Measurements from ENCODE around the gene GLI2.

The GLI2 gene

DNA sequence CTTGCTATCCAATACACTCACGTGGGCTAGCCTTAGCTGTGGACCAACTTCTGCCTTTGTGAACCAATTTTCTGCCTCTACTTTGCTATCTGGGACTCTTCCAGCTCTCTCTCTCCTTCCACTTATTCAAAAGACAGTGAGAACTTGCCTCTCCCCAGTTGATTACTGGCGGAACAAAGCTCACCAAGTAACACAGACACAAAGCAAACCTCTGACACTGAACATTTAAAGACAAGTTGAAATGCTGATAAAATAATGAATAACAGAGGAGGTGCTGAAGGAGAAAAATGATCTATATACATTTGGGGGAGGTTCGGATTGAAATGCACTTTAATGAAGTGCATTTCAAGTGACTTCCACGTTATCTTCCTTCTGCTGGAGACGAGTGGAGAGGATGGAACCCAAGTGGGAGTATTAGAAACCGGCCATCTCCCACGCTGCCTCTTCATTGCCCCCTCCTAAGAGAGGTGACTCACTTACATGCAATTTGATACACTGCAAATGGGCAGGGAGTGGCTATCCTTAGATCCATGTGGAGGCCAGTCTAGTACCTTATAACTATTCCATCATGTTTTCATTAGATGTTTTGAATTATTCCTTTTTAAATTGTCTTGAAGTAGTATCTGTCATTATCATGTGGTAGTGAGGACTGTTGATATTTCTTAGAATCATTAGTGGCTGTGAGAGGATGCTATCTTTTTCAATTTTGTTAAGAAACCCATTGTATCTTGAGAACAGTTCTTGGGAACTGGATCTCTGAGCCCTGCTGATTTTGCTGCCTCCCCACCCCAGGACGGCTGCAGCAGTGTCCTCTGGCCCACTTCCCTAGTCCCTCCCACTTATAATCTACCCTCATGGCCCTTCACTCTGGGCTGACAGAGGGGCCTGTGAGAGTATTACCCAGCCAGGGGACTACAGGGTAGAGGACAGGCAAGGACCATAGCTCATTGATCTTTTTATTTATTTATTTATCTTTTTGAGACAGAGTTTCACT lies 6.0 kb upstream of the GLI2 start:
- Histone ChIP-seq H3K9me3 (ENCODE audit: insufficient read depth, low read depth, low read length) (peaks cover 2% of the 10 kb centered on the region; the same call in 1 of the 2 replicates), H3K27me3 (ENCODE audit: insufficient read depth, low read length) (peaks cover 12% of the 10 kb centered on the region; the same call in 1 of the 2 replicates), H3K4me1 (ENCODE audit: insufficient read depth, low read length) (peaks cover 4% of the 10 kb centered on the region; the same call in 1 of the 2 replicates), H3K36me3 (ENCODE audit: insufficient read depth, low read depth, low read length) (peaks cover 8% of the 10 kb centered on the region; the same call in 1 of the 2 replicates), H3K9ac (ENCODE audit: low read depth, low read length) (no peak overlapping the region), H3K27ac (ENCODE audit: low read length) (no peak overlapping the region), H3K4me3 (ENCODE audit: low read length) (no peak overlapping the region)

DNA sequence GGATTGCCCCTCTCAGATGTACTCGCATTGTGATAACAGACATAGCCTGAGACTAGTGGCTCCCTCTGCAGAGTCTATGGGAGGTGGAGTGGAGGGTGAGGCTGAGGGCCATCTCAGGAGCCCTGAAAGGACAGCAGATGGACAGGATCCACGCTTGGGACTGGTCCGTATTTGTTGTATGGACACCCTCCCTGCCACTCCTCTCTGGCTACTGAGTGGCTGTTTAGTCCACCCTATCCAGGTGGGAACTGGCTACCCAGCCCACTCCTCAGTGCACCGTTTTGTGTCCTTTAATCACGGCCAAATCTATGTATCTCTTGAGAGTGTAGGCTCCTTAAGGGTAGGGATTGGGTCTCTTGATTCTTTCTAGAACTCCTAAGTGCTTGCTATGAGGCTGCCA lies 4.5 kb upstream of the GLI2 start:
- Histone ChIP-seq H3K9me3 (ENCODE audit: insufficient read depth, low read depth, low read length) (no peaks in the 10 kb centered on the region), H3K36me3 (ENCODE audit: insufficient read depth, low read depth, low read length) (peaks cover 8% of the 10 kb centered on the region; the same call in 1 of the 2 replicates), H3K9ac (ENCODE audit: low read depth, low read length) (no peak overlapping the region), H3K27me3 (ENCODE audit: insufficient read depth, low read length) (peaks cover 18% of the 10 kb centered on the region; the same call in 1 of the 2 replicates), H3K4me1 (ENCODE audit: insufficient read depth, low read length) (peaks cover 8% of the 10 kb centered on the region; the same call in 1 of the 2 replicates), H3K4me3 (ENCODE audit: low read length) (no peak overlapping the region), H3K27ac (ENCODE audit: low read length) (no peak overlapping the region)

DNA sequence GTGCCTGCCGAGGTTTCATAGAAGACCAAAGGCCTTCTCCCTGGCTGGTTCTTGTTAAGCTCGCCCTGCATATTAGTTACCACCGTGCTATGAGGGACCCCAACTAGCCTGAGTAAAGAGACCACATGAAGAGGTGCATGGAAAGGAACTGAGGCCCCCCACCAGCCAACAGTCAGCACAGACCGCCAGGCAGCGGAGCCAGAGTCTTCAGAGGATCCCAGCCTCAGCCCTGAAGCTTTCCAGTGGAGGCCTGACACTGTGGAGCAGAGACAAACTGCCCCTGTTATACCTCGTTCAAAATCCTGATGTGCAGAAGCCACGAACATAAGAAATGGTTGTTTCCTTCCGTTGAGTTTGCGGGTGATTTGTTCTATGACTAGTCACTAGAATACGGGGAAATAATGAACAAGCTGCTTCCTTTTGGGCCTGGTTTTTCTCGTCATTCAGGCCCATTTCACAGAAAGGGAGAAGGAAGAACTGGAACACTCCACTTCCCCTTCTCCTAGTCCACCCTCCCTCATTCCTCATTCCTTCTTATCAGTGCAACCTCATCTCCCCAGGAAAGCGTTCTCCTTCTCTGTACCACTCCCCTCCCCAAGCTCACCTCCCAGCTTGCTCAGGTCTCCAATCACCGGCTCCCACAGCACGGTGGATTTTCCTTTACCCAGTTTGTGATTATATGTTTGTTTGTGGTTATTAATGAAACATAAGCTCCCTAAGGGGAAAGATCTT lies 3.0 kb upstream of the GLI2 start:
- Histone ChIP-seq H3K9me3 (ENCODE audit: insufficient read depth, low read depth, low read length) (no peaks in the 10 kb centered on the region), H3K9ac (ENCODE audit: low read depth, low read length) (no peak overlapping the region), H3K36me3 (ENCODE audit: insufficient read depth, low read depth, low read length) (peaks cover 8% of the 10 kb centered on the region; the same call in 1 of the 2 replicates), H3K27ac (ENCODE audit: low read length) (no peak overlapping the region), H3K4me1 (ENCODE audit: insufficient read depth, low read length) (peaks cover 8% of the 10 kb centered on the region; the same call in 1 of the 2 replicates), H3K4me3 (ENCODE audit: low read length) (no peak overlapping the region), H3K27me3 (ENCODE audit: insufficient read depth, low read length) (peaks cover 18% of the 10 kb centered on the region; the same call in 1 of the 2 replicates)

DNA sequence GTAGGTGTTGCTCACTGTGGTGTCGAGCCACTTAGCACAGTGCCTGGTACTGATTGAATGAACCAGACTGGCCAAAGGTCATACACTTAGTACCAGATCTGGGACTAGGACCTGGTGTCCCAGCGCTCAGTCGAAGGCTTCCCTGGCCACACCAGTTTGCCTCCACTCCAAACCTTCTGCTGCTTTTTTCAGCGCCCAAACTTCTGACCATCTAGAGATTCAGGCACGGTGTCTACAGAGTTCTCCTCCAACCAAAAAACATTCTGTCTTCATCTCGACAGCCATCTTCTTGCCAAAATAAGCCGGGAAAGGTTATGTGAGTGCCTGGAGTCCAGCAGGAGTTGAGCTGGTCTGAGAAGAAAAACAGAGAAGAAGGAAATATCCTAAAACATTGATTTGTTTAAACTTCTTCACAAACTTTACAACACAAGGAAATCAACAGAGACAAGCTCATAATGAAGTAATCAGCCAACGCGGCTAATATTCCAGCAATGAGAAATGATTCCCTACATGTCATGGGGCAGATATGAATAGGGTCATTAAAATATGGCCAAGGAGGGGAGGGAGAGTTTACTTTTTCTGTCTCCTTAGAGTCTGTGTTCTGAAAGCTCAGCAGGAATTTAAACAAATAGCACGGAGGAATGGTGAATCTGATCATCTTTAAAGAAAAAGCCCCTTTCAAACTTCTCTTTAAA lies 2.3 kb upstream of the GLI2 start:
- Histone ChIP-seq H3K27ac (ENCODE audit: low read length) (no peak overlapping the region), H3K4me1 (ENCODE audit: insufficient read depth, low read length) (peaks cover 11% of the 10 kb centered on the region; the same call in 1 of the 2 replicates), H3K9ac (ENCODE audit: low read depth, low read length) (no peak overlapping the region), H3K9me3 (ENCODE audit: insufficient read depth, low read depth, low read length) (no peaks in the 10 kb centered on the region), H3K4me3 (ENCODE audit: low read length) (no peak overlapping the region), H3K36me3 (ENCODE audit: insufficient read depth, low read depth, low read length) (peaks cover 8% of the 10 kb centered on the region; the same call in 1 of the 2 replicates), H3K27me3 (ENCODE audit: insufficient read depth, low read length) (peaks cover 18% of the 10 kb centered on the region; the same call in 1 of the 2 replicates)

DNA sequence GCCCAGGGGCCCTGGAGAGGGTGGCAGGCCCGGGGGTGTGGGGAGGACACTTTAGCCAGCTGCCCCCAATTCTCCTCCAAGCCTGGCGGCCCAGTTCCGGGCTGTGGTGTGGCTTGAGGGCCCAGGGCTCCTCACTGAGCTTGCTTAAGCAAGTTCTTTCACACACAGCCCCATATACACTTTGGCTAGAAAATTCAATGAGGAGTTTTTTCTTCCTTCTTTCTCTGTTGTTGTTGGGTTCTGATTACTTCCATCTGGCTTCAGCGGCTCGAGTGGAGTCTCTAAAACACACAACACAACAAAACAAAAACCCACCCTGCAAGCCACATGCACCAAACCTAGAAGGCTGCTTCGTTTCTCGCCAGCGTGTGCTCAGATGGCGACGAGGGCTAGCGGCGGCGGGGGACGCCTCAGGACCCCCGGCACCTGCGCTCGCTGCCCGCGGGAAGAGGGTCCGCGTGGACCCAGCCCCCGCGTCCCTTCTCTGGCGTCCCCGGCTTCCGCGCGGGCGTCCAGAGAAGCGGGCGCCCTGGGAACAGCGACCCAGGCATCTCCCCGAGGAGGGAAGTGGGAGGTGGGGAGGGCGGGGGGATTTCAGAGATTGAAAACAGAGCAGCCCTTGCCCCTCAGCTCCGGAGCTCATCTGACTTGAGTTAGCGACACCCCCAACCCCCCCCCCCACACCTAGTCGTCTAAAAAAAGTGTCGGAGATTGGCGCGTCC lies 577 bp upstream of the GLI2 start:
- H3K4me3 ChIP-seq (ENCODE audit: low read length), result peak overlapping the region; percentile 86
- peaks cover 8% of the 10 kb centered on the region; the same call in 1 of the 2 replicates for H3K36me3 ChIP-seq (ENCODE audit: insufficient read depth, low read depth, low read length)
- no peaks in the 10 kb centered on the region for H3K9me3 ChIP-seq (ENCODE audit: insufficient read depth, low read depth, low read length)
- H3K4me1 ChIP-seq (ENCODE audit: insufficient read depth, low read length), result peaks cover 25% of the 10 kb centered on the region; the same call in 1 of the 2 replicates
- no peak overlapping the region for H3K27ac ChIP-seq (ENCODE audit: low read length)
- H3K9ac ChIP-seq (ENCODE audit: low read depth, low read length), result peak overlapping the region; percentile 94; the same call in 1 of the 2 replicates
- peaks cover 18% of the 10 kb centered on the region; the same call in 1 of the 2 replicates for H3K27me3 ChIP-seq (ENCODE audit: insufficient read depth, low read length)

DNA sequence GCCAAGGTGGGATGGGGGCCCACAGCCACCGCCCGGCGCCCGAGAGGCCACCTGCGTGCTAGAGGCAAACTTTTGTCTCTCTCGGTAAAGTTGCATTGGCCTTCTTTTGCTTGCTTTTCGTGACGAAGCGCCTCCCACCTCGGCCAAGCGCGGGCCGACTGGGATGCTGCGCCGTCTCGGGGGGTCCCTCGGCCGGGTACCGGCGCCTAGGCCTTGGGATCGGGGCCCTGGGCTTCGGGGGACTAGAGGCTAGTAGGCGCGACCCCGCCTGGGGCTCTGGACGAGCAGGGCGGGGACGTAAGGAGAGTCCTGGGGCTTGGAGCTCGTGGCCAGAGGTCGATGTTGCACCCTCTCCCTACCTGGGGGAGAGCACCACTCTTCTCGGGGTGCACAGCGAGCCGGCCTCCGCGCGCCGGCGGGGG lies 545 bp downstream of the GLI2 start:
- peaks cover 18% of the 10 kb centered on the region; the same call in 1 of the 2 replicates for H3K27me3 ChIP-seq (ENCODE audit: insufficient read depth, low read length)
- H3K4me3 ChIP-seq (ENCODE audit: low read length), result peak overlapping the region; percentile 86
- H3K9me3 ChIP-seq (ENCODE audit: insufficient read depth, low read depth, low read length), result no peaks in the 10 kb centered on the region
- H3K36me3 ChIP-seq (ENCODE audit: insufficient read depth, low read depth, low read length), result peaks cover 8% of the 10 kb centered on the region; the same call in 1 of the 2 replicates
- H3K9ac ChIP-seq (ENCODE audit: low read depth, low read length), result peak overlapping the region; percentile 94
- peak overlapping the region; percentile 69 for H3K27ac ChIP-seq (ENCODE audit: low read length)
- peaks cover 30% of the 10 kb centered on the region; the same call in 1 of the 2 replicates for H3K4me1 ChIP-seq (ENCODE audit: insufficient read depth, low read length)

DNA sequence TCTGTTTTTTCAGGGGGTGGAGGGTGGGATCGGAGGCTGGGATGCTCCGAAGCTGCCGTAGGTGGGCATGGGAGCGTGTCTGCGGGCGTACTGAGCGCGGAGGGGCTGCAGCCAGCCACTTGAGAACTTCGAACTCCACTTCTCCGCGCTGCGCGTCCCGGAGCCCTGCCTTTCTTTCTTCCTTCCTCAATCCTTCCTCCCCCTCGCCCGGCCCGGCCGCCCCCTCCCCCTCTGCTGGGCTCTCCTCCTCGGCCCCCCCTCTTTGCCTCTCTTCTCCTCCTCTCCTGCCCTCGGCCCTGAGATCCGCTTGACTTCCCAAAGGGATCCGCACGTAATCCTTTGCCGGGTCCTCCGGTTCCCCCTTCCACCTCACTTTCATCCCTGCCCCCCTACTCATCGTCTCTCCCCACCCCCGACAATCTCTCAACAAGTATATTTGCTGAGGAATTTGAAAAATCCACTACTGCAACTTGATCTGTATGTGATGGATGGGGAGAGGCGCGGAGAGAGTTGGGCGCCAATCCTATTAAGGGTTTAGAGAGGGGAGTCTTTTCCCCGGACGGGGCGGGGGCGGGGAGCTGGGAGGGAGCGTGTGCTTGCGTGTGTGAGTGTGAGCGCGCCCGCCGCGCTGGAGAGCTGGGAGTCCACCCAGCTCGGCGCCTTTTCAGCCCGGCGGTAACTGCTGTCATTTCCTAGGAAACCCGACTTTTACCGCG lies 1.1 kb downstream of the GLI2 start:
- no peaks in the 10 kb centered on the region for H3K9me3 ChIP-seq (ENCODE audit: insufficient read depth, low read depth, low read length)
- peaks cover 31% of the 10 kb centered on the region; the same call in 1 of the 2 replicates for H3K4me1 ChIP-seq (ENCODE audit: insufficient read depth, low read length)
- peaks cover 18% of the 10 kb centered on the region; the same call in 1 of the 2 replicates for H3K27me3 ChIP-seq (ENCODE audit: insufficient read depth, low read length)
- H3K4me3 ChIP-seq (ENCODE audit: low read length), result peak overlapping the region; percentile 86
- peak overlapping the region; percentile 94 for H3K9ac ChIP-seq (ENCODE audit: low read depth, low read length)
- peaks cover 8% of the 10 kb centered on the region; the same call in 1 of the 2 replicates for H3K36me3 ChIP-seq (ENCODE audit: insufficient read depth, low read depth, low read length)
- H3K27ac ChIP-seq (ENCODE audit: low read length), result peak overlapping the region; percentile 69

DNA sequence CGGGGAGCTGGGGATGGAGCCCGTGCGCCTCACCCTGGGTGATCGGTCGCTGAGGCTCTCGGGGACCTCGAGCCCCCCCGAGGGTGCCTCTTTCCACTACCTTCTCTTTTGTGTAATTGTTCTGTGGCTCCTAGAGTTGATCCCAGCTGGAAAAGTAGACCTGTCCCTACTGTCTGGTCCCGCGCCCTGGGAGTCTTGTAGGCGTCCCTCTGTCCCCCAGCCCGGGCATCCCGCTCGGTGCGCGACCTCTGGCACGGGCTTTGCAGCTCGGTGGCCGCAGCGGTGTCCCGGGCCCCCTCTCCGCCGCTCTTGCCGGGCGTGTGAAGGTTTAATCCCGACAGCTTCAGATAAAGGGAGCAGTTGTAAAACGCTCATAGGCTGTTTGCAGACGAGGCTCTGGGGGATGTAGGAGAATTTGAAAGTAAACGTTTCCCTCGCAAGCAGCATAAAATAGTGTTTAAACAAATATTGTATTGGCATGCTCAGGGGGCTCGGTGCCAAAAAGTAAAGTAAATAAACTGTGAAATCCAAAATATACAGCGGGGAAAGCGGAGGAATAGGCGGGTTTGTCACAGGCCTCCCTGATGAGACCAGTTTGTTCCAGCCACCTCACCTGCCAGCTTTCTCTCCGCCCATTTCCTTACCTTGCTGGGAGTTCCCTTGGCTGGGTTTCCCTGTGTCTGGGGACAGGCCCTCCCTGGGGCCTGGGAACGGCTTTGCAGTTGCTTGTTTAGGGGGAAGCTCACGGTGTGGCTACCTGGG lies 1.9 kb downstream of the GLI2 start:
- H3K4me1 ChIP-seq (ENCODE audit: insufficient read depth, low read length), result peaks cover 35% of the 10 kb centered on the region; the same call in 1 of the 2 replicates
- no peaks in the 10 kb centered on the region for H3K9me3 ChIP-seq (ENCODE audit: insufficient read depth, low read depth, low read length)
- peaks cover 7% of the 10 kb centered on the region; the same call in 1 of the 2 replicates for H3K36me3 ChIP-seq (ENCODE audit: insufficient read depth, low read depth, low read length)
- peak overlapping the region; percentile 69 for H3K27ac ChIP-seq (ENCODE audit: low read length)
- H3K4me3 ChIP-seq (ENCODE audit: low read length), result peak overlapping the region; percentile 86
- H3K9ac ChIP-seq (ENCODE audit: low read depth, low read length), result peak overlapping the region; percentile 94; the same call in 1 of the 2 replicates
- H3K27me3 ChIP-seq (ENCODE audit: insufficient read depth, low read length), result peaks cover 18% of the 10 kb centered on the region; the same call in 1 of the 2 replicates

DNA sequence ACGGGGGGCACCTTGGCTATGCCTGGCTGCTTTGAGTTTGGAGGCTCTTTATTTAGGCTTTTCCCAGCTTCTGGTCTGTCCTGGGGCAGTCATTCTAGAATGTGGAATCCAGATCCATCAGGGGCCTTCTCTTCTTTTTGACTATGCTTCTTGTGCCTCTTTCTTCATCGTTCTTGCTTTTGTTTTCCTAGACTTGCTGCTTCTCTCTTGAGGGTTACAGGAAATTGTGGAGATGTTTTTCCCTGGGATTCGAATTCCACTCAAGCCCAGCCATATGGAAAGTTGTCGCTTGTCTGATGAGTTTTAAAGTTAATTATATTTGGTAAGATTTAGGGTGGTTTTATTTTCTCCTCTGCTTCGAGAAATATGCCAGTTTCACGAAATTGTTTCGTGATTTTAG lies 2.4 kb downstream of the GLI2 start:
- Histone ChIP-seq H3K9me3 (ENCODE audit: insufficient read depth, low read depth, low read length) (no peaks in the 10 kb centered on the region), H3K36me3 (ENCODE audit: insufficient read depth, low read depth, low read length) (peaks cover under 1% of the 10 kb centered on the region; the same call in 1 of the 2 replicates), H3K27me3 (ENCODE audit: insufficient read depth, low read length) (peaks cover 15% of the 10 kb centered on the region; the same call in 1 of the 2 replicates), H3K9ac (ENCODE audit: low read depth, low read length) (peak overlapping the region; percentile 94; the same call in 1 of the 2 replicates), H3K27ac (ENCODE audit: low read length) (peak overlapping the region; percentile 26), H3K4me1 (ENCODE audit: insufficient read depth, low read length) (peaks cover 41% of the 10 kb centered on the region; the same call in 1 of the 2 replicates), H3K4me3 (ENCODE audit: low read length) (peak overlapping the region; percentile 86)

Measured in iPS-20b (cell line).